SK-N-SH (cell line): Measurements from ENCODE around the gene CAGE1. TPM values are rescaled to one million over a fixed set of nuclear protein-coding genes. Genes with fewer than 3 reads are reported as not detected.

Source experiments
- CTCF ChIA-PET: fragments of 300-600, 350-600 bp; formaldehyde crosslinking; extraction: SDS; loops from one replicate; lab custom pipeline; 2021; lab: Yijun Ruan, JAX
- POLR2A ChIA-PET: fragments of 350-600 bp; sonication (Branson Sonifier 250); formaldehyde crosslinking; extraction: SDS; loops from one replicate; lab custom pipeline; 2020; ENCODE audit warnings: antibody characterized with exemption, inconsistent platforms; lab: Yijun Ruan, JAX
- DNase-seq: peaks from one replicate; pipeline ENCODE4 v3.0.0; 2012
- H2AFZ ChIP-seq: fragments of 200-600 bp; sonication (generic); 2 replicates; pipeline ENCODE4 v1.8.1; 2016; ENCODE audit warnings: antibody characterized with exemption, mild to moderate bottlenecking, low read depth
- H3F3A ChIP-seq: fragments of 200-600 bp; sonication (generic); replicated peaks from 2 replicates; pipeline ENCODE3; 2016; ENCODE audit warnings: antibody characterized with exemption, mild to moderate bottlenecking; ENCODE audit not compliant: insufficient read depth
- H3K27ac ChIP-seq, 2 experiments: fragments of 200-500 bp in 1 of 2; fragments of 200-600 bp in 1 of 2; sonication (Bioruptor generic) in 1 of 2; sonication (generic), shearing (Covaris generic) in 1 of 2; 2 replicates each; pipeline versions ENCODE4 v1.5.1 to v1.6.1; 2014 to 2016; ENCODE audit warnings: low read depth in 2 of 2, inconsistent platforms in 1 of 2, low read length in 1 of 2, mild to moderate bottlenecking in 1 of 2, mixed read lengths in 1 of 2
- H3K27me3 ChIP-seq: fragments of 200-600 bp; sonication (generic), shearing (Covaris generic); 2 replicates; pipeline ENCODE4 v1.6.1; 2016; ENCODE audit warnings: mixed run types; ENCODE audit not compliant: insufficient read depth
- H3K36me3 ChIP-seq, 2 experiments: fragments of 200-500 bp in 1 of 2; fragments of 200-600 bp in 1 of 2; sonication (Bioruptor generic) in 1 of 2; sonication (generic) in 1 of 2; replicated peaks in 1 of 2; 2 replicates each; pipeline versions ENCODE3 to v1.5.1; 2014 to 2016; ENCODE audit warnings: low read length in 1 of 2, mild to moderate bottlenecking in 1 of 2; ENCODE audit not compliant: insufficient read depth in 2 of 2, control insufficient read depth in 1 of 2
- H3K4me1 ChIP-seq, 2 experiments: fragments of 200-500 bp in 1 of 2; fragments of 200-600 bp in 1 of 2; sonication (Bioruptor generic) in 1 of 2; sonication (generic), shearing (Covaris generic) in 1 of 2; 2 replicates each; pipeline versions ENCODE4 v1.5.1 to v1.6.1; 2014 to 2016; ENCODE audit warnings: low read depth in 1 of 2, low read length in 1 of 2, mixed run types in 1 of 2; ENCODE audit not compliant: insufficient read depth in 2 of 2, control insufficient read depth in 1 of 2
- H3K4me2 ChIP-seq: fragments of 200-600 bp; sonication (generic), shearing (Covaris generic); 2 replicates; pipeline ENCODE4 v1.6.1; 2017; ENCODE audit warnings: mixed run types
- H3K4me3 ChIP-seq, 2 experiments: fragments of 200-500 bp in 1 of 2; fragments of 200-600 bp in 1 of 2; sonication (Bioruptor generic) in 1 of 2; sonication (generic), shearing (Covaris generic) in 1 of 2; 2 replicates each; pipeline versions ENCODE4 v1.5.1 to v1.8.1; 2014 to 2016; ENCODE audit warnings: low read depth in 2 of 2, inconsistent platforms in 1 of 2, low read length in 1 of 2, mild to moderate bottlenecking in 1 of 2, mixed read lengths in 1 of 2, moderate library complexity in 1 of 2
- H3K79me2 ChIP-seq: fragments of 200-600 bp; sonication (generic); 2 replicates; pipeline ENCODE4 v1.8.1; 2017; ENCODE audit warnings: mild to moderate bottlenecking; ENCODE audit not compliant: insufficient read depth
- H3K9ac ChIP-seq: fragments of 200-600 bp; sonication (generic); 2 replicates; pipeline ENCODE4 v1.6.1; 2017; ENCODE audit warnings: mixed run types
- H3K9me2 ChIP-seq: fragments of 200-600 bp; sonication (generic); 2 replicates; pipeline ENCODE4 v1.6.1; 2017; ENCODE audit warnings: mixed run types
- H3K9me3 ChIP-seq: fragments of 200-600 bp; sonication (generic); 2 replicates; pipeline ENCODE4 v1.6.1; 2017; ENCODE audit warnings: mixed run types, mild to moderate bottlenecking, moderate library complexity
- H4K20me1 ChIP-seq: fragments of 200-600 bp; sonication (generic); 2 replicates; pipeline ENCODE4 v1.6.1; 2017; ENCODE audit warnings: mild to moderate bottlenecking, mixed run types; ENCODE audit not compliant: insufficient read depth
- ELF1 ChIP-seq: IDR thresholded peaks from 2 replicates; pipeline ENCODE4 v1.4.0; 2012
- FOXM1 ChIP-seq: IDR thresholded peaks from 2 replicates; pipeline ENCODE4 v1.4.0; 2012; ENCODE audit warnings: low read depth, mild to moderate bottlenecking
- PBX3 ChIP-seq: IDR thresholded peaks from 2 replicates; pipeline ENCODE4; 2012
- RAD21 ChIP-seq: IDR thresholded peaks from 2 replicates; pipeline ENCODE4 v1.6.1; 2012; ENCODE audit warnings: mild to moderate bottlenecking, low read length
- SIN3A ChIP-seq: IDR thresholded peaks from 2 replicates; pipeline ENCODE4 v1.6.1; 2012; ENCODE audit warnings: low read depth, mild to moderate bottlenecking, low read length, moderate library complexity, borderline replicate concordance
- SMC3 ChIP-seq: IDR thresholded peaks from 2 replicates; pipeline ENCODE4 v1.6.1; 2012; ENCODE audit warnings: low read depth, low read length, improper control_type of control experiment
- TAF1 ChIP-seq: IDR thresholded peaks from 2 replicates; pipeline ENCODE4 v1.6.1; 2012; ENCODE audit warnings: low read depth, mild to moderate bottlenecking, low read length, moderate library complexity, borderline replicate concordance
- TEAD4 ChIP-seq: IDR thresholded peaks from 2 replicates; pipeline ENCODE4 v1.4.0; 2012; ENCODE audit warnings: mild to moderate bottlenecking, borderline replicate concordance; ENCODE audit not compliant: insufficient read depth
- USF1 ChIP-seq: IDR thresholded peaks from 2 replicates; pipeline ENCODE4 v1.4.0; 2012; ENCODE audit warnings: low read depth, borderline replicate concordance
- ZBTB33 ChIP-seq: IDR thresholded peaks from 2 replicates; pipeline ENCODE4 v1.4.0; 2012; ENCODE audit warnings: low read depth, borderline replicate concordance
- WGBS: methylation state at CpG from one replicate; pipeline ENCODE4 v1.1.6; 2017; ENCODE audit warnings: low lambda C conversion rate; 5-methylcytosine and 5-hydroxymethylcytosine counted together
- polyA plus RNA-seq, 3 experiments: library from polyadenylated mRNA; depleted of rRNA; stranded (reverse); fragments of >200 nt; gene quantifications; 2 replicates each; pipeline ENCODE4 v1.2.3, GENCODE V29; 2012
- TF ChIP-seq, protein P1 (sequence below): fragments of 200-600 bp; sonication (generic); IDR thresholded peaks from 2 replicates; pipeline ENCODE4 v1.6.1; 2017; ENCODE audit warnings: antibody characterized with exemption, mild to moderate bottlenecking, moderate library complexity
- TF ChIP-seq, protein P2 (sequence below): IDR thresholded peaks from 2 replicates; pipeline ENCODE4 v1.4.0; 2012; ENCODE audit warnings: low read depth

CAGE1 gene
- polyA plus RNA-seq, 1 of the 3 experiments (the other 2 are of a cell fraction), result not detected

DNA sequence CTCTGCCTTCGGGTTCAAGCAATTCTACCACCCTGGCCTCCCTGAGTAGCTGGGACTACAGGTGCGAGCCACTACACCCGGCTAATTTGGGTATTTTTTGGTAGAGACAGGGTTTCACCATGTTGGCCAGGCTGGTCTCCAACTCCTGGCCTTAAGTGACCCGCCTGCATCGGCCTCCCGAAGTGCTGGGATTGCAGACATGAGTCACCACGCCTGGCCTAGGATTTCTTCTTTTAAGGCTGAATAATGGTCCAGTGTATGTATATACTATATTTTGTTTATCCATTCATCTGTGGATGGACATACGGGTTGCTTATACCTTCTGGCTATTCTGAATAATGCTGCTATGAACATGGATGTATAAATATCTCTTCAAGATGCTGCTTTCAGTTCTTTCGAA lies 17.2 kb upstream of the CAGE1 start:
- Histone ChIP-seq H3K27ac (no peak overlapping the region), H3K9ac (no peak overlapping the region), H3K79me2 (no peaks in the 10 kb centered on the region), H3K27me3 (no peaks in the 10 kb centered on the region), H3K4me2 (no peak overlapping the region), H3K4me3 (no peak overlapping the region), H3K9me2 (no peaks in the 10 kb centered on the region), H3K4me1 (no peaks in the 10 kb centered on the region), H4K20me1 (no peaks in the 10 kb centered on the region), H3F3A (no peaks in the 10 kb centered on the region), H3K36me3 (peaks cover 67 to 71% of the 10 kb centered on the region in 2 experiments), H2AFZ (no peak overlapping the region), H3K9me3 (no peaks in the 10 kb centered on the region)
- TF ChIP-seq PBX3 (no peak), SMC3 (no peak), ZBTB33 (no peak), USF1 (no peak), TEAD4 (no peak), RAD21 (no peak), FOXM1 (no peak), SIN3A (no peak), ELF1 (no peak), TAF1 (no peak)
- TF ChIP-seq, protein P1, sequence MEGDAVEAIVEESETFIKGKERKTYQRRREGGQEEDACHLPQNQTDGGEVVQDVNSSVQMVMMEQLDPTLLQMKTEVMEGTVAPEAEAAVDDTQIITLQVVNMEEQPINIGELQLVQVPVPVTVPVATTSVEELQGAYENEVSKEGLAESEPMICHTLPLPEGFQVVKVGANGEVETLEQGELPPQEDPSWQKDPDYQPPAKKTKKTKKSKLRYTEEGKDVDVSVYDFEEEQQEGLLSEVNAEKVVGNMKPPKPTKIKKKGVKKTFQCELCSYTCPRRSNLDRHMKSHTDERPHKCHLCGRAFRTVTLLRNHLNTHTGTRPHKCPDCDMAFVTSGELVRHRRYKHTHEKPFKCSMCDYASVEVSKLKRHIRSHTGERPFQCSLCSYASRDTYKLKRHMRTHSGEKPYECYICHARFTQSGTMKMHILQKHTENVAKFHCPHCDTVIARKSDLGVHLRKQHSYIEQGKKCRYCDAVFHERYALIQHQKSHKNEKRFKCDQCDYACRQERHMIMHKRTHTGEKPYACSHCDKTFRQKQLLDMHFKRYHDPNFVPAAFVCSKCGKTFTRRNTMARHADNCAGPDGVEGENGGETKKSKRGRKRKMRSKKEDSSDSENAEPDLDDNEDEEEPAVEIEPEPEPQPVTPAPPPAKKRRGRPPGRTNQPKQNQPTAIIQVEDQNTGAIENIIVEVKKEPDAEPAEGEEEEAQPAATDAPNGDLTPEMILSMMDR, result no peak
- TF ChIP-seq, protein P2, sequence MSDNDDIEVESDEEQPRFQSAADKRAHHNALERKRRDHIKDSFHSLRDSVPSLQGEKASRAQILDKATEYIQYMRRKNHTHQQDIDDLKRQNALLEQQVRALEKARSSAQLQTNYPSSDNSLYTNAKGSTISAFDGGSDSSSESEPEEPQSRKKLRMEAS, result no peak
- 91% methylated on average over 9 of the region's 9 CpGs for WGBS
- ChIA-PET CTCF (interaction anchor here (0.6 kb wide), 1 partner anchor 12 kb away, joined by 3 read pairs; no protein-coding TSS in a partner anchor), POLR2A (no interaction called here)
- DNase-seq, result no peak
